HL-60/S4 treated with retinoic acid at 250 ng/mL for 4 days and 3 days (cell line): Measurements from ENCODE around the gene PDE4B.

Experiments
- in situ Hi-C: fragments of 300-500 bp; cut with MboI; formaldehyde crosslinking; loops from 2 replicates; pipeline ENCODE4 v1.7.0; 2022; ENCODE audit warnings: low sequenced_read_pairs

Gene PDE4B

GRCh38 chr1:66346057-66346795 lies 553.5 kb downstream of the PDE4B start:
- in situ Hi-C loops, result no loop called here

- in situ Hi-C loops, result no loop called here
Observed at GRCh38 chr1:66346873-66347272, 554.2 kb downstream of the PDE4B start.

- in situ Hi-C loops, result no loop called here
Observed at GRCh38 chr1:66348776-66349175, 556.1 kb downstream of the PDE4B start.

GRCh38 chr1:66349242-66349641 lies 556.5 kb downstream of the PDE4B start:
- in situ Hi-C loops, result no loop called here

GRCh38 chr1:66350001-66350547 lies 557.4 kb downstream of the PDE4B start:
- in situ Hi-C loops, result no loop called here

- in situ Hi-C loops, result no loop called here
Observed at GRCh38 chr1:66351478-66351877, 558.8 kb downstream of the PDE4B start.

- in situ Hi-C loops, result no loop called here
Observed at GRCh38 chr1:66351913-66352312, 559.2 kb downstream of the PDE4B start.

- in situ Hi-C loops, result no loop called here
Observed at GRCh38 chr1:66352792-66353191, 560.1 kb downstream of the PDE4B start.

GRCh38 chr1:66353257-66353656 lies 560.6 kb downstream of the PDE4B start:
- in situ Hi-C loops, result no loop called here

GRCh38 chr1:66354311-66355201 lies 561.9 kb downstream of the PDE4B start:
- in situ Hi-C loops, result no loop called here

- in situ Hi-C loops, result no loop called here
Observed at GRCh38 chr1:66355756-66356155, 563.1 kb downstream of the PDE4B start.

GRCh38 chr1:66356605-66357004 lies 563.9 kb downstream of the PDE4B start:
- in situ Hi-C loops, result no loop called here

- in situ Hi-C loops, result no loop called here
Observed at GRCh38 chr1:66357021-66357420, 564.3 kb downstream of the PDE4B start.

- in situ Hi-C loops, result no loop called here
Observed at GRCh38 chr1:66357478-66358197, 564.9 kb downstream of the PDE4B start.

GRCh38 chr1:66359269-66359668 lies 566.6 kb downstream of the PDE4B start:
- in situ Hi-C loops, result no loop called here

- in situ Hi-C loops, result no loop called here
Observed at GRCh38 chr1:66359815-66360214, 567.1 kb downstream of the PDE4B start.

GRCh38 chr1:66360285-66360724 lies 567.6 kb downstream of the PDE4B start:
- in situ Hi-C loops, result no loop called here

GRCh38 chr1:66364578-66365391 lies 572.1 kb downstream of the PDE4B start:
- in situ Hi-C loops, result no loop called here

GRCh38 chr1:66365635-66366034 lies 572.9 kb downstream of the PDE4B start:
- in situ Hi-C loops, result no loop called here

- in situ Hi-C loops, result no loop called here
Observed at GRCh38 chr1:66366634-66367033, 573.9 kb downstream of the PDE4B start.
